ENCODE measurements around the gene HHEX. TPM values are rescaled to one million over a fixed set of nuclear protein-coding genes. Genes with fewer than 3 reads are reported as not detected.

The HHEX gene
- total RNA-seq, 2 donors from 2014 or later = 2.1 to 4.9 TPM

DNA sequence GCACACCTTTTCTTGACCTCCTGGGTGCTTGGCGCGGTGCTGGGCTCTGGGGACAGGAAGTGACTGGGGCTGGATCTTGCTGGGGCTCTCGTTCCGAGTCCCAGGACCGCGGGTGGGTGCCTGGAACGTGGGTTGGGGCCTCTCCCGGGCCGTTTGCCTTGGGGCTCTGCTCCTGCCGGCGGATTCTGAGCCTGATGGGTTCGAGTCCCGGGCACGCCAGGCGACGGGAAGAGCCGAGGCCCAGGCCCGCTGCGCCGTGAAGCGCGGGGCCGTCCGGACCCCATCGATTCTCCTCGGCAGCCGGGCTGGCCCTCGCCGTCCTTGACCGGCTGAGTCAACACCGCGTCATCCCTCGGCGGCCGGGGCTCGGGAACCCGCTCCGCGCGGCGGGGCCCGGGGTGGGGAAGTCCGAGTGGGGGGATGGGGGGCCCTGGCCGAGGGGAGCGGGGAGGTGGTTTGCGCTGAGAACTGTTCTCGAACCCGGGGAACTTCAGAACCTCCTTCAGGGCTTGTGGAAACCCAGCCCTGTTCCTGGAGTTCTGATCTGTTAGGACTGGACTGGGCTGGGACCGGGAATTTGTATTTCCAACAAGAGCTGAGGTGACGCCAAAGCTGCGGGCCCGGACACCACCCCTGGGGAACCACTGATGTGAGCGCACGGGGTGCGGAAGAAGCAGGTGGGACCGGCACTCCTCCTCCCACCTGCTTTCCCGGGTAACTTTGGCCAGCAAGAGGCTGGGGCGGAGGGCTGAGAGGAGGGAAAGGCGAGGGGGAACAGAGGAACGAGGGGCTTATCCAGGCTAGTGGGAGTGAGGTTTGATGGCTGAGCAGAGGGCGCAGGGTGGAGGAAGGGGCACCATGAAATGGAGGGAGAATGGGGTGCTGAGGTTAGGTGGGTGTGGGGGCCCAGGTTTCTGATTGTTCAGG lies 6.2 kb downstream of the HHEX start:
- Histone ChIP-seq H3K4me1 (peaks cover 0 to 26% of the 10 kb centered on the region in 2 donors), H3K36me3 (no peaks in the 10 kb centered on the region), H3K27me3 (peaks cover 9 to 13% of the 10 kb centered on the region in 2 donors), H3K4me3 (no peak overlapping the region), H3K27ac (no peak overlapping the region), H3K9me3 (peaks cover 0 to 5% of the 10 kb centered on the region in 2 donors)
- DNase-seq (ENCODE audit: low spot score) = no peak
- TF ChIP-seq, protein P1, sequence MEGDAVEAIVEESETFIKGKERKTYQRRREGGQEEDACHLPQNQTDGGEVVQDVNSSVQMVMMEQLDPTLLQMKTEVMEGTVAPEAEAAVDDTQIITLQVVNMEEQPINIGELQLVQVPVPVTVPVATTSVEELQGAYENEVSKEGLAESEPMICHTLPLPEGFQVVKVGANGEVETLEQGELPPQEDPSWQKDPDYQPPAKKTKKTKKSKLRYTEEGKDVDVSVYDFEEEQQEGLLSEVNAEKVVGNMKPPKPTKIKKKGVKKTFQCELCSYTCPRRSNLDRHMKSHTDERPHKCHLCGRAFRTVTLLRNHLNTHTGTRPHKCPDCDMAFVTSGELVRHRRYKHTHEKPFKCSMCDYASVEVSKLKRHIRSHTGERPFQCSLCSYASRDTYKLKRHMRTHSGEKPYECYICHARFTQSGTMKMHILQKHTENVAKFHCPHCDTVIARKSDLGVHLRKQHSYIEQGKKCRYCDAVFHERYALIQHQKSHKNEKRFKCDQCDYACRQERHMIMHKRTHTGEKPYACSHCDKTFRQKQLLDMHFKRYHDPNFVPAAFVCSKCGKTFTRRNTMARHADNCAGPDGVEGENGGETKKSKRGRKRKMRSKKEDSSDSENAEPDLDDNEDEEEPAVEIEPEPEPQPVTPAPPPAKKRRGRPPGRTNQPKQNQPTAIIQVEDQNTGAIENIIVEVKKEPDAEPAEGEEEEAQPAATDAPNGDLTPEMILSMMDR (IDR thresholded peaks at IDR 0.05) = no peak

DNA sequence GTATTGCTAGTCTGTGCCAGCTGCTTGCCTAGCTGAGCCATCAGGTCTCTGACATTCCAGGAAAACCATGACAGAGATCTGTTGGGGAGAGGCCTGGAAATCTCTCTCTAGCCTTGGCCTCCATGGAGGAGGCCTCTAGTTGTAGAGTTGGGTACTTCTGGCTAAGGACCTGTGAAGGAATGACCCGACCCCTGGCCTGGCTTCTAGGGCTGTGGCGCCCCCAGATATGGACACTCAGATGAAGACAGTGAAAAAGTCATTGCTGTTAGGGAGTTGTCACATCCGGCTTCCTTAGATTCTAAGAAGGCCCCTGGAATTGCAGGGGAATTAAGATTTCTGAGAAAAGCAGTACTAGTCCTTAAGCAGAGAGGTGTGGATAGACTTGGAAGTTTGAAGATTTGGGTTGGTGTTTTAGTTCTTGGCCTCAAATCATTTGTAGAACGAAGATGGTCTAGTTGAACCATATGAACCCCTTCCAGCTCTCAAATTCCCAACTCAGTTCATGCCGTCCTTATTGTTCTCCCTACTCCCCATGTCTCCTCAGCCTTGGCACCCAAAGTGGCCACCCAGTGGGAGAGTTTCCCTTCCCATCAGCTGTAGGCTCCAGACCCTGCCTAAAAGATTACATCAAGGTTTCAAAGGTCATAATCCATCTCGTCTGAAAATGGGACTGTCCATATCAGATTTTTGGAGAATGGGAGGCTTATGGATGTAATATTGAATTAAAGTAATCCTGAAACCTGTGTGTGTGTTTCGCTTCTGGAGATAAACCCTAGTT lies 7.0 kb downstream of the HHEX start:
- Histone ChIP-seq H3K27ac (no peak overlapping the region), H3K27me3 (peaks cover under 1 to 6% of the 10 kb centered on the region in 2 donors)
- TF ChIP-seq, protein P1 (IDR thresholded peaks at IDR 0.05) = no peak

DNA sequence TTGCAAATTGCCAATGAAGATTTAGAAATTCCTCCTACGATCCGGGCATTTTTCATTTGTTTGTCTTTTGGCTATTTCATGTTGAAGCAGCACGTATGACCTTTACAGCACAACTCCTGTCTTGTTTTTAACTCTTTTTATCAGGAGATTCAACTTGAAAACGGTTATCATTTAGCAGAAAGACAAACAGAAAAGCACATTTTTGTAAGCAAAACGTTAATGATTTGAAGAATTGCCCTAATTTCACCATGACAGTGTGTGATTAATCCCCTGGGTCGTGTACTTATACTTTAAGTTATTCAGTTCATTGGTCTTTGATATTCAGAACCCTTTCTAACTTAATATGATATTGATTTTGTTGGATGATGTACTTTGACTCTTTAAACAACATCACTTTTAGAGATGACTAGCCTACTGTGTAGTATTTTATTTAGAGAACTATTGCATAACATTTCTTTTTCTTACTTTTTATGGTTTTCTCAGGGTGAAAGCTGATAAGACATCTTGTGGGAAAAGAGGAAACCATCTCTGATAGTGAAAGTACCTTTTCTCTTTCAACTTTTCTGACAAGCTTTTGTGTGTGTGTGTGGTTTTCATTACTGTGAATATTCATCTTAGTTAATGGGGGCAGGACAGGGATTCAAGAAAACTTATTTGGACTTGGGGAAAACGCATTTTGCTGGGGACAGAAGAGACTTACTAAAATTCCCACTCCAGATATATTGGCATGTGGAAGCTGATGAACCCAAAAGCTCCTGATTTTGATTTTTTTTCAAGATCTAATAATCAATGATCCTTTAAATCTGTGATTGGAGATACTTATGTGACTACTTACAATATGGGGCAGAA lies 8.1 kb downstream of the HHEX start:
- Histone ChIP-seq H3K36me3 (no peaks in the 10 kb centered on the region), H3K4me1 (peaks cover 0 to 17% of the 10 kb centered on the region in 2 donors), H3K27ac (no peak overlapping the region), H3K9me3 (no peaks in the 10 kb centered on the region), H3K4me3 (no peak overlapping the region), H3K27me3 (no peaks in the 10 kb centered on the region)
- DNase-seq (ENCODE audit: low spot score) = no peak
- TF ChIP-seq, protein P1 (IDR thresholded peaks at IDR 0.05) = no peak

More for the DNA sequence above, 7.0 kb downstream of the HHEX start:
- Histone ChIP-seq H3K36me3 (no peaks in the 10 kb centered on the region), H3K4me1 (peaks cover 0 to 26% of the 10 kb centered on the region in 2 donors), H3K4me3 (no peak overlapping the region), H3K9me3 (no peaks in the 10 kb centered on the region)
- no peak for DNase-seq (ENCODE audit: low spot score)

DNA sequence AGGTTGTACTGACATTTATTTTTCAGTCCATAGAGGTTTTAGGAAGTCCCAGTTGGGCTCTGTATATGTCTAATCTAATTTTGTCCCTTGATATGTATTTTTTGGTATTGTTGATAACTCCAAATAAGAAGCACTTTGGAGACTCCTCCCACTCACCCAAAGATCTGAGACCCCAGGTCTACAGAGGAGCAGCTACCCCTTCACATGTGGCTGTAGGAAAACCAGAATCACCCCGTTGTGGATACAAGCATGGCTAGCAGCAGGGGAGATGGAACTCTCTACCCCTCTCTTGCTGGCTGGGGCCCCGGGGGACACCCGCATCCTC lies 9.4 kb downstream of the HHEX start:
- no peaks in the 10 kb centered on the region for H3K27me3 ChIP-seq
- H3K36me3 ChIP-seq = no peaks in the 10 kb centered on the region
- no peaks in the 10 kb centered on the region for H3K9me3 ChIP-seq
- TF ChIP-seq, protein P1 (IDR thresholded peaks at IDR 0.05) = no peak
- H3K4me3 ChIP-seq = peak overlapping the region; percentile 24 to 39
- no peak for DNase-seq (ENCODE audit: low spot score)
- H3K27ac ChIP-seq = no peak overlapping the region
- H3K4me1 ChIP-seq = peaks cover 0 to 17% of the 10 kb centered on the region in 2 donors
